GM19397 (cell line): ENCODE measurements around the gene ERN1.

Source experiments
- ATAC-seq: cut with Tn5 transposase; IDR thresholded peaks from one replicate; pipeline ENCODE4 v1.9.1; 2021; ENCODE audit warnings: mild to moderate bottlenecking, moderate library complexity; ENCODE audit not compliant: unreplicated experiment

Gene ERN1

GRCh38 chr17:64066716-64067115 is 63.2 kb downstream of the ERN1 start:
- ATAC-seq = no peak

DNA sequence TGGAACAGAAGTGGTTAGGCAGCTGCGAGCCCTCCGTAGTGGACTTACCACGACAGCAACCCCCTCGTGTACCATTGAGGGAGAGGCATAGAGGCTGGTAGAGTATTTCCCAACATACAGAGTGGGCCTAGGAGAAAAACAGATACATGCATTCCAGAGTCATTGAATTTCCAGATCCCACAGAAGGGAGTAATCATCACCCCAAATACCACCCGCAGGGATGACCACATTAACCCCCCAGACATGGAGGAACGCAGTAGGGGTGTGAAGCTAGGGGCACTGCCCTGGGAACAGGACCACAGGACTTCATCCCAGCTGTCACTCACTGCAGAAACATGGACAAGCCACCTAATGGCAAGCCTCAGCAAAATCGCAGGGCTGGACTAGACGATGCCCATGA is 64.8 kb downstream of the ERN1 start:
- no peak for ATAC-seq

DNA sequence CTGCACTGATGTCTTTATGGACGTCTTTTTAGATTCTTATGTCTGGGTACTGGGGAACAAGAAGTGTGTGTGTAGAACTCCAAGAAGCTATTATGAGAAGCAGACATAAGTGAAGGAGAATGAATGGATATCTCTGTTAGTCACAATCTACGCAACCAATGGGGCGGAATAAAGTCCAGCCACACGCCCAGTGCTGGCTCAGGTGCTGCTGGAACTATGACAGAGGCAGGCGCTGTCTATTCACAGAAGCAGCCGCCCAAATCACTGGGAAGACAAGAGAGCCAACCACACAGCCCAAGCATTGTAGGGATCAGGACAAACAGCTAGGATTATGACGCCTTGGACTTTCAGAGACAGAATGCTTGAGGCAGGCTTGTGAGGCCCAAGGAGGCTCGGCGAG is 65.6 kb downstream of the ERN1 start:
- no peak for ATAC-seq

DNA sequence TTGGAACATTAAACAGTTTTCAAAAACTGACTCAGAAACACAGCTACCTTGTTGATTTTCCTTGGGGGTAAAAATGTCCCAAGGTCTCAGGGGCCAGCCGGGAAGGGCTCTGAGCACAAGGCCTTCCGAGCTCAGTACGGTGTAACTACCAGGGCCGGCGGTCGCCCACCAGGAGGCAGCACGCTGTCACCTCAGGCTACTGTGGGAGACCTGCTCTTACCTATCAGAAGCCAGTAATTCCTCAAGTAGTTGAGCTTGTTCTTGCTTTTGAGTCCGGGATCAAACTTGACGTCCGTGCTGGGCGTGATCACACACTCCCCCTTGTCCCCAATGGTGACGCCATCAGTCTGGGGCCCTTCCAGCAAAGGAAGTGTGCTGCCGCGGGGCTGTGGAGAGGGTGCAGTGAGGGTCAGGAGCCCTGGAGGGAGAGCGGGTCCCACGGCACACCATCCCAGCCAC is 66.1 kb downstream of the ERN1 start:
- no peak for ATAC-seq

DNA sequence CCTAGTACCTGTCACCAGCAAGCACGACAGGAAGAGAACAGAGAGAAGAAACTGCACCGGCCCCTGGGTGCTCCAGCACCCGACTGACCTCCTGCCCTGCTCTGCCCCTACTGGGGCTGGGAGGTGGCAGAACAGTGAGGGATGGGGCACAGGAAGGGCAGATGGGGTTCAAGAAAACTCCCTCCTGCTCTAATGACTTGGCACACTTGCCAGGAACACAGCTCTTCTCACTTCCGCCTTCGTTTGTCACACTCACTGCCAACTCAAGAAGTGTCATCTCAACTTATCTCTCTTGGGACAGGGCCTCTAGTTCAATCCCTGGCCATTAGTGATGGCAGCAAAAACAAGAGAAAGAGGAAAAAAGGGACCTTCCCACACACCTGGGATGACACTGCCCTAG is 66.9 kb downstream of the ERN1 start:
- no peak for ATAC-seq

DNA sequence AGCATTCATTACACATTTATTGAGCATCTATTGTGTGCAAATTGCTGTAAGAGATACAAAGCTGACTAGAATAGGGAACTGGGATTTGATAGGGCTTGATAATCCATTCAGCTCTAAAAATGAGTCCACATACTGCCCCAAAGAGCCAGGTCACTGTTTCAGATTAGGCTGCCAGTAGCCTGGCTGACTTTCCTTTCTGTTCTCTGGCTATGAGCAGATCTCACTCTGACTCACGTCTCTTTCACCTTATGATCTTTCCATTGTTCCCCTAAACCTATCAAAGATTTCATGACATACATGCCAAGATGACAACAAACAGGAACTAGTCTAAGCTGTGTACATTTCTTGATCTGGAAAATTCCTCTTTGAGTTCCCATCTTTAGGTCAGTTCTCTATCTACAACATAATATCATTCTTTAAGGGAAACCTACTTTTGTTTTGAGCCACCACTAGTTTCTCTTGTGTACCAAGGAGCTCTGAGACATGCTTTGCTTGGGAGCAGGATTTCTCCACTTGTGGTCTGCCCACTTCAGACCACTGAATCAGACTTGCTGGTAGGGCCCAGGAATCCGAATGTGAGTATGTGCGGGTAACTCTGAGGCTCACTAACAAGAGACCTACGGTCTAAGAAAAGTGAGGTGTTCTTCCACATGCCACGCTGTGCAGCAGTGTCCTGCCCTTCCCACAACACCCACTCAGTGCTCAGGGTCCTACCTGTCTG is 68.6 kb downstream of the ERN1 start:
- no peak for ATAC-seq

DNA sequence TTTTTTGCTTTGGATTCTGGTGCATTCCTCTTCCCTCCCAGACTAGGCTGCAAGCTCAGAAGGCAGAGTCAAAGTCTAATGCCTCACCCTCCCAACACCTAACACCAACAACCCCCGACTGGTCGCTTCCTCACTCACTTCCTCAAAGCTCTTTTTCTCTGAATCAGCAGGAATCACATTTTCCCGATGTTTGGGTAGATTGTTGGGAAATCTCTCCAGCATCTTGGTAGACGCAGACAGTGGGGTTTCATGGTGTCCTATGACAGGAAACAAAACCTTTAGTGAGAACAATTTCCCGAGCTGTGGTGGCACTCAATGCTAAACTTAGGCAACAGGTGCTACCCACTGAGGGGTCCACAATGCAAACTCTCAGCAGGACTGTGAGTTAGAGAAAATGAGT is 69.6 kb downstream of the ERN1 start:
- ATAC-seq = no peak

- ATAC-seq = no peak
Observed at GRCh38 chr17:64059756-64060155, 70.2 kb downstream of the ERN1 start.

GRCh38 chr17:64058621-64059020 is 71.3 kb downstream of the ERN1 start:
- ATAC-seq = no peak

DNA sequence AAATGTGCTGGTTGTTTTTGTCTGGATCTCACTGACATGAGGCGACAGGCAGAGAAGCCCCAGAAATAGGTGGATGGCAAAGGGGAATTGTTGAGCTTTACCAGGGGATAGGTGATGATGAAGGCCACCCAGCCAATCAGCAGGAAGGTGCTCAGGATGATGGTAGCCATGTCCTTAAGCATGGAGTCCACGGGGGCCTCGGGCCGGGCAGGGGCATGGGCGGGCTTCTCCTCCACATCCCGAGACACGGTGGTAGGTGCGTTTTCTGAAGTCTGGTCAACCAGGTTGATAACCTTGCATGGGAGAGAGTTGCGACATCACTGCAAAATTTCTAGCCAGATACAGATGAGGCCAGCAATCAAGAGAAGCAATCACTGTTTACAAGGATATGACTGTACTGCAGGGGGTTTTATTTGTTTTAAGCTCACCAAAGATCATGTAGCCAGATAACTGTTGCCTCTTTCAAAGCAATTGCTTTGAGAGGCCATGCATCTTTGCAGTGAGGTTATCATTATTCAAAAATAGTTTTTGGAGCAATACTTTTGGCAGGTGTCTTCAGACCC is 72.2 kb downstream of the ERN1 start:
- no peak for ATAC-seq

DNA sequence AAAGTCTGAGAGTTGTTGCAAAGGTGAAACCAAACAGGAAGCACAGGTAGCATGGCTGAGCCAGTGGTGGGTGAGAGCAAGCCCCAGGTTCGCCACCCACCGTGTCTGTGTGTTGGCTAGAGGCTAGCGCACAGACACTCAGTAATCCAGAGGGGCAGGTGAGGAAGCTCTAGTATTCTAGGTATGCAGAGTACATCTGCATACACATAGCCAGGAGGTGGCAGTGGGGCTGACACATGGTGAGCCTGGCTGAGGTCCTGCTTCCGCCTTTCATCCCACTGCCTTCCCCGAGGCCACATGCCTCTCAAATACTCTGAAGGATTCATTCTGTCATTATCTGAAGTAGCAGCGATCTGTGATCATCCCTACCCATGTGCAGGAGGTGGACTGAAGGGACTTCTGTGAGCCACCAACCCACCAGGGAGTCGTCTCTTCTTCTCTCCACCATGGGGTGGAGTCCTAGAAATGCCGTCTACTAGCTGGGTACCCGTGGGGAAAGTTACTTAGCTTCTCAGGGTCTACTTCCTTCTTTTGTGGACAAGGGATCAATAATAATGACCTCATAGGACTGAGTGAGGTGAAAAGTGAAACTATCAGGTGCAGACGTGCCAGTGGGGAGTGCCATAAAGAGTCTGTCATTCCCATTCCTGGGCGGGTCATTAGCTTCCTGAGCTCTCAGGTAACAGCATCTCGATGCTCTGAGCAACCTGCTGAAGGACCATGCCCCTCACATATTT is 73.5 kb downstream of the ERN1 start:
- peak; percentile 73 for ATAC-seq

DNA sequence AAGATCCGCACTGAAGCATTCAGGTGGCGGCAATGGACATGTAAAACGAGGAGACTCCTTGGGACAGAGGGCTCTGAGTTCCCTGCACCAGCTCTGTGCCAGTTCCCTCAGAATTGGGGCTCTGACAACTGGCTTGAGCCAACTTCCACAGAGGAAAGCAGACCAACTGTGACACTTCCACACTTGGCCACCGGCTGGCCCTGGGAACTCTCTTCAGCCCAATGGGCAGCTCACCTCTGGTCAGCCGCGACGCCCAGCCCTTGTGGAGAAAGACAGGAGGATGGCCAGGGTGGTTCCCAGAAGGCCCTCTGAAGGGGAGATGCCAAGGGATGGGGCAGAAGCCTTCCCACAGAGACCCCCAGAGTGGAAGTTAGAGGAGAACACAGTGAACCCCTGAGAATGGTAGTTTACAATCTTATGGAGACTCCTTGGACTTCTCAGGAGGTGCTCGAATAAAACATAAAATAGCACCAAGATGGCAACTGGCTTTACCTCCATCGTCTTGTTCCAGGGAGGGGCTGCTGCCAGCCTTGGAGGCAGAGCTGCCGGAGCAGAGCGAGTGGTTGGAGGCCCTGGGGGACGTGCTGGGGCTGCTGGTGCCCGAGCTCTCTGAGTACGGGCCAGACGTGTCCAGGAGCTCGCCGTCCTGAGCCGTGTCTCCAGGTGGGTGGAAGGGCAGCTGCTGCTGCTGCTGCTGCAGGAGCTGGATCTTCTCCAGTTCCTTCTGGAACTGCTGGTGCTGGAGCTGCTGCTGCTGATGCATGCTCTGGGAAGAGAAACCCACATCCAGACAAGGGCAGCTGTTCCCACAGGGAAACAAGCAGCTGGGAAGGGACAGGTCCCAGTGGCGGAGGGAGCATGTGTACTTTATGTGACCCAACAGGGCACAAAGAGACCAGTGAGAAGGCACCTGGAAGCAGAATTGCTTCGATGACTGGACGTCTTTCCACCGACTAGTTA is 74.5 kb downstream of the ERN1 start:
- ATAC-seq = no peak

- no peak for ATAC-seq
Observed at GRCh38 chr17:64054304-64054703, 75.6 kb downstream of the ERN1 start.

DNA sequence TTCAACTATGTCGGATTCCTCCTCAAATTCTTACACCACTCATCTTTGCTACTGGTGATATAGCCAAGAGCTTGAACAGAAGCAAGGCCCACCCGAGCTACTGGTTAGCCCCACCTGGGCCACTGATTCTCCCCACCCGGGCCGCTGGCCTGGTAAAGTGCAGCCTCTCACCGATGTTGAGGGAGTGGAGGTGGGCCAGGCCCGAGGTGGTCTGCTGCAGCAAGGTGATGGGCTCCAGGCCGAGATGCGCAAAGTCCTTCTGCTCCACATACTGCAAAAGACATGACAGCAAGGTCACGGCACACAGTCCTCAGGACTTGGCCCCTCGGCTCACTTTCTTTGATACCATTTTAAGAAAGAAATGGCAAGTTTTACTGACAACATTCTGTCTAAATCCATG is 76.8 kb downstream of the ERN1 start:
- ATAC-seq = no peak

DNA sequence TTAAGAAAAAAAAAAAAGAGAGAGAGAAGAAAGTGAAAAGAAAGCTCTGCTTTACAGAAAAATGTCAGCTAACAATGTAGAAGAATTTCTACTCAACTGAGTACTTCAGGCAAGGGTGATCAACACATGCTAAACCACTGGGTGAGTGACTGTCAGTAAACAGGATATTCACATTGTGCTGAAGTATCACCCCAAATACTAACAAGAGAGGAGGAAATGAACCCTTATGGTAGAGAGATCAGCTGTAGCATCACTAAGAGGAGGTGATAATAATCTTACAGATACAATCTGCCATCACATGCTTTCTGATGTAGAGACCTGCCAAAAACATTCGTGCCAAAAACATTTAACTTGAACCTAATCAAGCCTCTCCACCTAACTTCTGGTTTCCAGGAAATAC is 78.8 kb downstream of the ERN1 start:
- no peak for ATAC-seq

DNA sequence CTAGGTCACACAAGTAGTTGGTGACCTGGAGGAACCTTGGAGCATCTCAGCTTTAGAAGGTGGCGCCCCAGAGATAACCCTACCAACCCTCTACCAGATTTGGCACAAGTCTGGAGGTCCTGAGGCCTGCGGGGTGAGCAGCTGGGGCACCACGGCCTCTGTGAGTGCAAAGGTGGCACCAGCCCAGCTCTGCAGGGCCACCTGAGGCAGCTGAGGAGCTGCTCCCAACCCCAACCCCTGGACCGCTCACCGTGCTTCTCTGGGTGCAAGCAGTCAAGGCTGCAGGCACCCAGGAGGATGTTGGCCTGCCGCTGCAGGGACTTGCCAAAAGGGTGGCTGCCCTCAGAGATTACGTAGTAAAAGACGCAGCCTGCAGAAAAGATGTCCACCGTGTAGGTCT is 81.1 kb downstream of the ERN1 start:
- no peak for ATAC-seq

DNA sequence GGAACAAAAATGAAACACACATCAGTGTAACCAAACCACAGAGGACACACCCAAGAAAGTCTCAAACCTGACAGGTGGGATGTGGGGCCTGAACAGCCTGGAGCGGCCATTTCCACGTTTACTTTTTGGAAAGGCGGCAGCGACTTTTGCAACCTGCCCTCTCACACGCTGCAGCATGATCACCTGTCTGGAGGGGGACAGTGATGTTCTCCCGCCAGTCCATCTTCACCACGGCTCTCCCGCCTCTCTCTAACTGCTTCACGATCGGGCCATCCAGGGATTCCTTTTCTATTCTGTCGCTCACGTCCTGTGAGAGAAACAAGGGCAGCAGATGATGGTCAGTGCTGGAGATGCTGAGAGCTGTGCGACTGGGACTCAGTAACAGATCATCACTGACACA is 84.8 kb downstream of the ERN1 start:
- ATAC-seq = no peak

GRCh38 chr17:64042700-64043485 is 87.1 kb downstream of the ERN1 start:
- no peak for ATAC-seq

GRCh38 chr17:64041912-64042311 is 88.0 kb downstream of the ERN1 start:
- ATAC-seq = no peak

GRCh38 chr17:64040206-64040605 is 89.7 kb downstream of the ERN1 start:
- ATAC-seq = no peak

GRCh38 chr17:64039106-64039400 is 90.9 kb downstream of the ERN1 start:
- no peak for ATAC-seq
